OCI-LY7 (cell line): ENCODE data around the gene LEF1.

Source experiments
- CTCF ChIP-seq: fragments of 200-600 bp; sonication (generic); conservative IDR thresholded peaks from 2 replicates; pipeline ENCODE4 v1.5.1; 2014; ENCODE audit warnings: mild to moderate bottlenecking, antibody characterized with exemption, low read length, moderate library complexity, mixed read lengths
- EZH2phosphoT487 ChIP-seq: fragments of 200-600 bp; sonication (generic); IDR thresholded peaks from 2 replicates; pipeline ENCODE4 v1.6.1; 2018; ENCODE audit warnings: low read depth, borderline replicate concordance, mild to moderate bottlenecking, mixed run types, antibody characterized with exemption, low read length, moderate library complexity, mixed read lengths

GRCh38 chr4:108157655-108158054 lies 11.1 kb downstream of the LEF1 start:
- no peak for TF ChIP-seq CTCF
- no peak for TF ChIP-seq EZH2phosphoT487
